Caco-2 (cell line): ENCODE measurements around the gene EFNA4. TPM values are rescaled to one million over a fixed set of nuclear protein-coding genes. Genes with fewer than 3 reads are reported as not detected.

Experiments used
- BruUV-seq: library from RNA; stranded (reverse); fragments of 400-500 nt; replicated peaks from 2 replicates; lab custom pipeline; 2021; lab: Mats Ljungman, UMichigan
- CTCF ChIA-PET: fragments of 300-600 bp; sonication (Branson Sonifier 250); formaldehyde crosslinking; loops from one replicate; lab custom pipeline; 2022; ENCODE audit warnings: antibody characterized with exemption; lab: Charles Lee
- POLR2A ChIA-PET: fragments of 300-600 bp; sonication (Branson Sonifier 250); formaldehyde crosslinking; loops from one replicate; lab custom pipeline; 2022; ENCODE audit warnings: antibody characterized with exemption; lab: Charles Lee
- DNase-seq, 2 experiments: peaks; one replicate each; pipeline versions ENCODE4 v3.0.0 to v3.0.0-alpha.2; 2020 to 2022
- H3K27me3 ChIP-seq: replicated peaks from 2 replicates; pipeline ENCODE4 v1.6.0; 2011; ENCODE audit warnings: low read length; ENCODE audit not compliant: control insufficient read depth, insufficient read depth
- H3K36me3 ChIP-seq: 2 replicates; pipeline ENCODE4 v1.5.1; 2011; ENCODE audit warnings: low read length; ENCODE audit not compliant: control insufficient read depth, insufficient read depth
- H3K4me1 ChIP-seq: fragments of 250-450 bp; sonication (Bioruptor Pico); 2 replicates; pipeline ENCODE4 v1.5.1; 2020; ENCODE audit warnings: mild to moderate bottlenecking
- H3K4me3 ChIP-seq: 2 replicates; pipeline ENCODE4 v1.5.1; 2011; ENCODE audit warnings: low read depth, mild to moderate bottlenecking, control low read depth, low read length
- H3K9me3 ChIP-seq: fragments of 250-450 bp; sonication (Bioruptor Pico); 2 replicates; pipeline ENCODE4 v1.5.1; 2020; ENCODE audit warnings: mild to moderate bottlenecking, moderate library complexity
- H3K27ac Mint-ChIP-seq: one replicate; pipeline ENCODE4 v1.8.0; 2022; ENCODE audit warnings: mixed read lengths; ENCODE audit not compliant: unreplicated experiment
- H3K27me3 Mint-ChIP-seq: one replicate; pipeline ENCODE4 v1.8.0; 2022; ENCODE audit warnings: mixed read lengths; ENCODE audit not compliant: insufficient read depth, unreplicated experiment
- H3K36me3 Mint-ChIP-seq: one replicate; pipeline ENCODE4 v1.8.0; 2022; ENCODE audit warnings: mild to moderate bottlenecking, mixed read lengths; ENCODE audit not compliant: insufficient read depth, unreplicated experiment
- H3K4me1 Mint-ChIP-seq: one replicate; pipeline ENCODE4 v1.8.0; 2022; ENCODE audit warnings: low read depth, mixed read lengths; ENCODE audit not compliant: unreplicated experiment
- H3K4me3 Mint-ChIP-seq: one replicate; pipeline ENCODE4 v1.8.0; 2022; ENCODE audit warnings: mild to moderate bottlenecking, moderate library complexity, mixed read lengths; ENCODE audit not compliant: unreplicated experiment
- H3K9me3 Mint-ChIP-seq: one replicate; pipeline ENCODE4 v1.8.0; 2022; ENCODE audit warnings: mixed read lengths; ENCODE audit not compliant: unreplicated experiment
- intact Hi-C: fragments of 100-400 bp; cut with micrococcal nuclease; formaldehyde crosslinking; loops from one replicate; pipeline ENCODE4 v1.10.0; 2022; ENCODE audit not compliant: unreplicated experiment
- total RNA-seq: library from RNA; stranded (reverse); gene quantifications from 2 replicates; pipeline ENCODE4 v1.2.3, GENCODE V29; 2022
- TF ChIP-seq, protein P1 (sequence below), 2 experiments: fragments of 200-600 bp in 1 of 2; IDR thresholded peaks; 1 replicate in 1 of 2; 2 replicates in 1 of 2; pipeline versions ENCODE4 v1.5.1 to v1.8.0; 2011 to 2022; ENCODE audit warnings: antibody characterized with exemption in 1 of 2, control low read depth in 1 of 2, inconsistent platforms in 1 of 2, low read depth in 1 of 2, low read length in 1 of 2, mild to moderate bottlenecking in 1 of 2, moderate library complexity in 1 of 2; ENCODE audit not compliant: insufficient read depth in 1 of 2, severe bottlenecking in 1 of 2, unreplicated experiment in 1 of 2

The EFNA4 gene
- total RNA-seq, 1 experiment from 2014 or later = 13.8 TPM

GRCh38 chr1:155070721-155071569 is 7.4 kb downstream of the EFNA4 start:
- Mint-ChIP-seq H3K36me3 (peaks cover 11% of the 10 kb centered on the region), H3K9me3 (no peaks in the 10 kb centered on the region), H3K4me3 (peak overlapping the region; percentile 20), H3K27me3 (no peaks in the 10 kb centered on the region), H3K4me1 (peaks cover 5% of the 10 kb centered on the region), H3K27ac (no peak overlapping the region)
- CTCF ChIA-PET = interaction anchor here (0.5 to 1.1 kb wide), 7 partner anchors 10 to 102 kb away, joined by 4 to 7 read pairs (median 5); partner anchors contain the start of genes ADAM15 and KRTCAP2
- H3K27me3 ChIP-seq = no peaks in the 10 kb centered on the region
- intact Hi-C loops = loop anchor here (1.0 kb wide), 1 partner anchor 13 kb away; no protein-coding TSS in a partner anchor
- H3K9me3 ChIP-seq = no peaks in the 10 kb centered on the region
- H3K4me1 ChIP-seq = peaks cover 20% of the 10 kb centered on the region
- H3K36me3 ChIP-seq = peaks cover 2% of the 10 kb centered on the region; the same call in 1 of the 2 replicates
- no TSS peak for BruUV-seq
- TF ChIP-seq, protein P1, sequence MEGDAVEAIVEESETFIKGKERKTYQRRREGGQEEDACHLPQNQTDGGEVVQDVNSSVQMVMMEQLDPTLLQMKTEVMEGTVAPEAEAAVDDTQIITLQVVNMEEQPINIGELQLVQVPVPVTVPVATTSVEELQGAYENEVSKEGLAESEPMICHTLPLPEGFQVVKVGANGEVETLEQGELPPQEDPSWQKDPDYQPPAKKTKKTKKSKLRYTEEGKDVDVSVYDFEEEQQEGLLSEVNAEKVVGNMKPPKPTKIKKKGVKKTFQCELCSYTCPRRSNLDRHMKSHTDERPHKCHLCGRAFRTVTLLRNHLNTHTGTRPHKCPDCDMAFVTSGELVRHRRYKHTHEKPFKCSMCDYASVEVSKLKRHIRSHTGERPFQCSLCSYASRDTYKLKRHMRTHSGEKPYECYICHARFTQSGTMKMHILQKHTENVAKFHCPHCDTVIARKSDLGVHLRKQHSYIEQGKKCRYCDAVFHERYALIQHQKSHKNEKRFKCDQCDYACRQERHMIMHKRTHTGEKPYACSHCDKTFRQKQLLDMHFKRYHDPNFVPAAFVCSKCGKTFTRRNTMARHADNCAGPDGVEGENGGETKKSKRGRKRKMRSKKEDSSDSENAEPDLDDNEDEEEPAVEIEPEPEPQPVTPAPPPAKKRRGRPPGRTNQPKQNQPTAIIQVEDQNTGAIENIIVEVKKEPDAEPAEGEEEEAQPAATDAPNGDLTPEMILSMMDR (IDR thresholded peaks at IDR 0.05; ENCODE audit: insufficient read depth in 1 of 2, low read depth in 1 of 2, low read length in 1 of 2, severe bottlenecking in 1 of 2, unreplicated experiment in 1 of 2) = peak; percentile 63 to 75
- POLR2A ChIA-PET = no interaction called here
- peak; percentile 89 to 91 for DNase-seq
- H3K4me3 ChIP-seq = peak overlapping the region; percentile 30

DNA sequence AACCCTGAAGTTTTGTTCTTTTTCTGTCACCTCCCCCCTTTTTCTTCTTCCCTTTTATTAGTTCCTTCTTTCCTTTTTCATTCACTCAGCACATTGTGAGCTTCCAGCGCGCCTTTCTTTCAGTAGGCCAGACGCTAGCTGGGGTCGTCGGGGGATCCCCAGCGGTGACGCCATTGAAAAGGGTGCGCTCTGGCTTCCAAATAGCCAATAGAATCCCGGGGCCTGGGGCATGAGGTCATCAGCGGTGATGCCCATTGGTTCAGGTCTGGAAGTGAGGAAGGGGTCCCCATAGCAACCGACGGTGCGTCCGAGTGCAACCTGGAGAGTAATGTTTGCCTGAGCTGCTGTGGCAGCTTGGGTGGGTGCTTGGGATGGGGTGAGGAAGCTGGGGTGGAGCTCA is 8.2 kb downstream of the EFNA4 start:
- CTCF ChIA-PET = interaction anchor here (1.0 kb wide), 1 partner anchor 13 kb away, joined by 7 read pairs; no protein-coding TSS in a partner anchor
- Histone ChIP-seq H3K27me3 (no peaks in the 10 kb centered on the region), H3K4me3 (no peak overlapping the region), H3K36me3 (no peaks in the 10 kb centered on the region; the same call in 1 of the 2 replicates), H3K9me3 (no peaks in the 10 kb centered on the region), H3K4me1 (peaks cover 20% of the 10 kb centered on the region)
- Mint-ChIP-seq H3K27me3 (no peaks in the 10 kb centered on the region), H3K27ac (no peak overlapping the region), H3K9me3 (no peaks in the 10 kb centered on the region), H3K4me1 (peaks cover 5% of the 10 kb centered on the region), H3K36me3 (peaks cover 6% of the 10 kb centered on the region), H3K4me3 (peak overlapping the region; percentile 20)
- POLR2A ChIA-PET = no interaction called here
- intact Hi-C loops = no loop called here
- TF ChIP-seq, protein P1 (IDR thresholded peaks at IDR 0.05; ENCODE audit: insufficient read depth in 1 of 2, low read depth in 1 of 2, low read length in 1 of 2, severe bottlenecking in 1 of 2, unreplicated experiment in 1 of 2) = no peak
- no TSS peak for BruUV-seq
- DNase-seq = no peak

GRCh38 chr1:155072531-155073289 is 9.2 kb downstream of the EFNA4 start:
- no peak overlapping the region for H3K4me3 ChIP-seq
- H3K36me3 Mint-ChIP-seq = peaks cover 6% of the 10 kb centered on the region
- no peak overlapping the region for H3K4me3 Mint-ChIP-seq
- no peaks in the 10 kb centered on the region; the same call in 1 of the 2 replicates for H3K36me3 ChIP-seq
- BruUV-seq = no TSS peak
- TF ChIP-seq, protein P1 (IDR thresholded peaks at IDR 0.05; ENCODE audit: insufficient read depth in 1 of 2, low read depth in 1 of 2, low read length in 1 of 2, severe bottlenecking in 1 of 2, unreplicated experiment in 1 of 2) = no peak
- H3K27me3 ChIP-seq = no peaks in the 10 kb centered on the region
- ChIA-PET POLR2A (no interaction called here), CTCF (interaction anchor here (1.0 to 1.4 kb wide), 2 partner anchors 12 to 19 kb away, joined by 4 to 7 read pairs; no protein-coding TSS in a partner anchor)
- H3K9me3 Mint-ChIP-seq = no peaks in the 10 kb centered on the region
- intact Hi-C loops = no loop called here
- H3K9me3 ChIP-seq = no peaks in the 10 kb centered on the region
- H3K27ac Mint-ChIP-seq = no peak overlapping the region
- DNase-seq = no peak
- H3K27me3 Mint-ChIP-seq = no peaks in the 10 kb centered on the region
- H3K4me1 Mint-ChIP-seq = peaks cover 10% of the 10 kb centered on the region
- H3K4me1 ChIP-seq = peaks cover 26% of the 10 kb centered on the region
